Activated CD4-positive, CD25-positive, alpha-beta regulatory T cell (primary cell): ENCODE results near the gene ARHGEF28.
A peak's percentile ranks its signal among the peaks of the same experiment; 100 is the strongest.

ENCODE experiments used
- DNase-seq, 4 experiments: peaks; one replicate each; lab custom pipeline; 2025; lab: John Stamatoyannopoulos, UW

ARHGEF28 gene

GRCh38 chr5:73625944-73626811 is at the start of gene ARHGEF28:
Gene ARHGEF28, plus strand, starts transcription at chr5:73626196. Its CDS starts 58,656 bp downstream, at chr5:73684852.
- DNase-seq = no peak

- no peak for DNase-seq
These were observed 43.5 kb upstream of the ARHGEF28 start for GRCh38 chr5:73582285-73583145.

- DNase-seq = no peak
These were observed 38.1 kb upstream of the ARHGEF28 start for GRCh38 chr5:73587923-73588322.

GRCh38 chr5:73591102-73591695 is 34.8 kb upstream of the ARHGEF28 start:
- peak; percentile 5 to 16 (median 10) for DNase-seq

- no peak for DNase-seq
These were observed 34.1 kb upstream of the ARHGEF28 start for GRCh38 chr5:73591698-73592501.

GRCh38 chr5:73592551-73592950 is 33.4 kb upstream of the ARHGEF28 start:
- DNase-seq = no peak

- DNase-seq = no peak
These were observed 29.2 kb upstream of the ARHGEF28 start for GRCh38 chr5:73596705-73597328.

- DNase-seq = no peak
These were observed 26.6 kb upstream of the ARHGEF28 start for GRCh38 chr5:73599380-73599779.

- no peak for DNase-seq
These were observed 22.0 kb upstream of the ARHGEF28 start for GRCh38 chr5:73603998-73604397.

- DNase-seq = no peak
These were observed 20.5 kb upstream of the ARHGEF28 start for GRCh38 chr5:73605223-73606087.

GRCh38 chr5:73606206-73606753 is 19.7 kb upstream of the ARHGEF28 start:
- no peak for DNase-seq

GRCh38 chr5:73607228-73607627 is 18.8 kb upstream of the ARHGEF28 start:
- no peak for DNase-seq

GRCh38 chr5:73612799-73613198 is 13.2 kb upstream of the ARHGEF28 start:
- no peak for DNase-seq

- DNase-seq = no peak
These were observed 10.9 kb upstream of the ARHGEF28 start for GRCh38 chr5:73615085-73615484.

- DNase-seq = no peak
These were observed 10.0 kb upstream of the ARHGEF28 start for GRCh38 chr5:73615947-73616346.

- DNase-seq = no peak
These were observed 8.3 kb upstream of the ARHGEF28 start for GRCh38 chr5:73617510-73618279.

GRCh38 chr5:73619606-73620333 is 6.2 kb upstream of the ARHGEF28 start:
- no peak for DNase-seq

- no peak for DNase-seq
These were observed 5.7 kb upstream of the ARHGEF28 start for GRCh38 chr5:73620334-73620687.
